Kidney epithelial cell (primary cell): ENCODE results near the gene ELOB. TPM values are rescaled to one million over a fixed set of nuclear protein-coding genes. Genes with fewer than 3 reads are reported as not detected.

Experiments used
- total RNA-seq: library from RNA; depleted of rRNA; stranded (reverse); fragments of >200 nt; gene quantifications from 2 replicates; pipeline ENCODE4 v1.2.3, GENCODE V29; 2015

ELOB gene
- total RNA-seq, 1 donor from 2014 or later = 714 TPM

Other genes starting within 250 kb of the ELOB start
- gene CEMP1, start 245.9 kb downstream of the ELOB start, total RNA-seq = not detected in 2 replicates
- 27.0 and 30.5 TPM in 2 replicates for gene PDPK1, start 239.3 kb downstream of the ELOB start, total RNA-seq
- 47.4 and 47.8 TPM in 2 replicates for gene KCTD5, start 94.8 kb downstream of the ELOB start, total RNA-seq
- 2.9 and 3.1 TPM in 2 replicates for gene PRSS27, start 57.1 kb downstream of the ELOB start, total RNA-seq
- 82.6 and 136 TPM in 2 replicates for gene SRRM2, start 24.6 kb downstream of the ELOB start, total RNA-seq
- gene PRSS33, start 10.3 kb upstream of the ELOB start, total RNA-seq = not detected in 2 replicates
- gene PRSS41, start 21.2 kb upstream of the ELOB start, total RNA-seq = not detected in 2 replicates
- gene PRSS21, start 40.0 kb upstream of the ELOB start, total RNA-seq = 0.29 and 3.0 TPM in 2 replicates
- gene ZG16B, start 53.0 kb upstream of the ELOB start, total RNA-seq = 1.1 and 2.8 TPM in 2 replicates
- gene PRSS22, start 80.9 kb upstream of the ELOB start, total RNA-seq = 71.8 and 76.0 TPM in 2 replicates
- gene FLYWCH2, start 105.9 kb upstream of the ELOB start, total RNA-seq = 58.6 and 69.5 TPM in 2 replicates
- 48.4 and 66.1 TPM in 2 replicates for gene FLYWCH1, start 134.7 kb upstream of the ELOB start, total RNA-seq
- 0.04 and 1.3 TPM in 2 replicates for gene KREMEN2, start 187.0 kb upstream of the ELOB start, total RNA-seq
- 14.2 and 15.2 TPM in 2 replicates for gene PAQR4, start 192.1 kb upstream of the ELOB start, total RNA-seq
- gene PKMYT1, start 203.2 kb upstream of the ELOB start, total RNA-seq = 5.1 and 6.1 TPM in 2 replicates
- gene CLDN9, start 235.6 kb upstream of the ELOB start, total RNA-seq = 1.0 and 3.1 TPM in 2 replicates
- 319 and 359 TPM in 2 replicates for gene CLDN6, start 240.9 kb upstream of the ELOB start, total RNA-seq
- 572 and 754 TPM in 2 replicates for gene TNFRSF12A, start 243.1 kb upstream of the ELOB start, total RNA-seq
- 10.2 and 18.4 TPM in 2 replicates for gene HCFC1R1, start 246.7 kb upstream of the ELOB start, total RNA-seq
- 12.2 and 17.0 TPM in 2 replicates for gene THOC6, start 246.8 kb upstream of the ELOB start, total RNA-seq